CD14-positive monocyte (primary cell): ENCODE results near the gene PCGF1. TPM values are rescaled to one million over a fixed set of nuclear protein-coding genes. Genes with fewer than 3 reads are reported as not detected.

Experiments used
- DNase-seq, 3 donors: peaks; one replicate each; pipeline ENCODE4 v3.0.0-alpha.2; 2011 to 2022
- H2AFZ ChIP-seq: 2 replicates; pipeline ENCODE4 v1.6.0; 2012; ENCODE audit warnings: mild to moderate bottlenecking, low read depth, low read length, inconsistent platforms; ENCODE audit not compliant: insufficient read depth, poor library complexity, severe bottlenecking
- H3K27ac ChIP-seq, 2 donors: 1 replicate in 1 of 2; 2 replicates in 1 of 2; pipeline ENCODE4 v1.5.1; 2012 to 2013; ENCODE audit warnings: low read length in 2 of 2, control low read depth in 1 of 2, inconsistent platforms in 1 of 2, low read depth in 1 of 2, mild to moderate bottlenecking in 1 of 2
- H3K27me3 ChIP-seq, 2 donors: one replicate each; pipeline versions ENCODE4 v1.6.0 to v1.6.1; 2011 to 2013; ENCODE audit warnings: low read length in 2 of 2; ENCODE audit not compliant: control insufficient read depth in 2 of 2, insufficient read depth in 2 of 2
- H3K36me3 ChIP-seq, 2 donors: replicated peaks in 1 of 2; 1 replicate in 1 of 2; 2 replicates in 1 of 2; pipeline versions ENCODE4 v1.5.1 to v1.6.1; 2012 to 2013; ENCODE audit warnings: low read length in 2 of 2, control low read depth in 1 of 2, inconsistent platforms in 1 of 2, mild to moderate bottlenecking in 1 of 2; ENCODE audit not compliant: insufficient read depth in 2 of 2, control insufficient read depth in 1 of 2
- H3K4me1 ChIP-seq, 2 donors: 1 replicate in 1 of 2; 2 replicates in 1 of 2; pipeline versions ENCODE4 v1.5.1 to v1.6.1; 2012 to 2013; ENCODE audit warnings: low read length in 2 of 2, control low read depth in 1 of 2, inconsistent platforms in 1 of 2, mild to moderate bottlenecking in 1 of 2, moderate library complexity in 1 of 2; ENCODE audit not compliant: insufficient read depth in 2 of 2, control insufficient read depth in 1 of 2
- H3K4me2 ChIP-seq: replicated peaks from 2 replicates; pipeline ENCODE3; 2012; ENCODE audit warnings: low read length, moderate library complexity, mild to moderate bottlenecking; ENCODE audit not compliant: poor library complexity, severe bottlenecking; ENCODE audit errors: extremely low read depth
- H3K4me3 ChIP-seq, 3 experiments: fragments of 200-600 bp in 1 of 3; sonication (generic) in 1 of 3; replicated peaks in 1 of 3; 1 replicate in 2 of 3; 2 replicates in 1 of 3; pipeline ENCODE4 v1.5.1; 2011 to 2013; ENCODE audit warnings: low read length in 3 of 3, mild to moderate bottlenecking in 3 of 3, control low read depth in 2 of 3, low read depth in 2 of 3, inconsistent platforms in 1 of 3, moderate library complexity in 1 of 3
- H3K79me2 ChIP-seq: 2 replicates; pipeline ENCODE4 v1.6.0; 2012; ENCODE audit warnings: mild to moderate bottlenecking, control low read depth, inconsistent platforms, low read length, moderate library complexity; ENCODE audit not compliant: insufficient read depth
- H3K9ac ChIP-seq: 2 replicates; pipeline ENCODE4 v1.6.0; 2017; ENCODE audit warnings: low read length, mild to moderate bottlenecking; ENCODE audit not compliant: insufficient read depth, poor library complexity, severe bottlenecking
- H3K9me3 ChIP-seq, 2 donors: replicated peaks in 1 of 2; 1 replicate in 1 of 2; 2 replicates in 1 of 2; pipeline versions ENCODE4 v1.5.1 to v1.6.1; 2012 to 2013; ENCODE audit warnings: low read length in 2 of 2, control low read depth in 1 of 2; ENCODE audit not compliant: control insufficient read depth in 1 of 2, insufficient read depth in 1 of 2
- H4K20me1 ChIP-seq: 2 replicates; pipeline ENCODE4 v1.6.0; 2012; ENCODE audit warnings: mild to moderate bottlenecking, low read length, control low read depth, moderate library complexity; ENCODE audit not compliant: insufficient read depth
- H3K27ac Mint-ChIP-seq, 7 donors: one replicate each; pipeline ENCODE4 v1.8.0; 2020; ENCODE audit warnings: mild to moderate bottlenecking in 7 of 7, mixed read lengths in 7 of 7, moderate library complexity in 6 of 7, inconsistent platforms in 2 of 7
- H3K27me3 Mint-ChIP-seq, 3 donors: one replicate each; pipeline ENCODE4 v1.8.0; 2021 to 2022; ENCODE audit warnings: low read depth in 3 of 3, mild to moderate bottlenecking in 3 of 3, mixed read lengths in 3 of 3, moderate library complexity in 3 of 3, inconsistent platforms in 1 of 3
- H3K36me3 Mint-ChIP-seq, 2 donors: one replicate each; pipeline ENCODE4 v1.8.0; 2020; ENCODE audit warnings: mixed read lengths in 2 of 2, inconsistent platforms in 1 of 2, mild to moderate bottlenecking in 1 of 2
- H3K4me1 Mint-ChIP-seq: one replicate; pipeline ENCODE4 v1.8.0; 2020; ENCODE audit warnings: mild to moderate bottlenecking, mixed read lengths
- H3K4me3 Mint-ChIP-seq, 2 donors: one replicate each; pipeline ENCODE4 v1.8.0; 2020; ENCODE audit warnings: mild to moderate bottlenecking in 2 of 2, mixed read lengths in 2 of 2, moderate library complexity in 1 of 2
- H3K9me3 Mint-ChIP-seq, 7 donors: one replicate each; pipeline ENCODE4 v1.8.0; 2020 to 2022; ENCODE audit warnings: mixed read lengths in 7 of 7, mild to moderate bottlenecking in 6 of 7, moderate library complexity in 6 of 7, inconsistent platforms in 2 of 7
- WGBS: methylation state at CpG from one replicate; pipeline ENCODE4 v1.1.5; 2013; ENCODE audit warnings: missing lambda C conversion rate; ENCODE audit not compliant: insufficient coverage; 5-methylcytosine and 5-hydroxymethylcytosine counted together
- intact Hi-C, 2 donors: fragments of 100-400 bp; cut with micrococcal nuclease; formaldehyde crosslinking; loops; one replicate each; pipeline versions ENCODE4 v1.15.0 to v1.15.1; 2023
- polyA plus RNA-seq, 3 donors: library from polyadenylated mRNA; depleted of rRNA in 1 of 3; unstranded in 2 of 3; stranded (reverse) in 1 of 3; fragments of 300-500 nt in 2 of 3; fragments of >200 nt in 1 of 3; fragmentation: Illumina TruSeq in 2 of 3; gene quantifications; 1 replicate in 2 of 3; 2 replicates in 1 of 3; pipeline ENCODE4 v1.2.3, GENCODE V29; 2012 to 2021
- TF ChIP-seq, protein P1 (sequence below): fragments of 200-600 bp; IDR thresholded peaks from one replicate; pipeline ENCODE4 v1.8.0; 2022; ENCODE audit warnings: antibody characterized with exemption, mild to moderate bottlenecking

Gene PCGF1
- polyA plus RNA-seq, 3 donors: 18.0 to 30.5 (median 20.5) TPM

DNA sequence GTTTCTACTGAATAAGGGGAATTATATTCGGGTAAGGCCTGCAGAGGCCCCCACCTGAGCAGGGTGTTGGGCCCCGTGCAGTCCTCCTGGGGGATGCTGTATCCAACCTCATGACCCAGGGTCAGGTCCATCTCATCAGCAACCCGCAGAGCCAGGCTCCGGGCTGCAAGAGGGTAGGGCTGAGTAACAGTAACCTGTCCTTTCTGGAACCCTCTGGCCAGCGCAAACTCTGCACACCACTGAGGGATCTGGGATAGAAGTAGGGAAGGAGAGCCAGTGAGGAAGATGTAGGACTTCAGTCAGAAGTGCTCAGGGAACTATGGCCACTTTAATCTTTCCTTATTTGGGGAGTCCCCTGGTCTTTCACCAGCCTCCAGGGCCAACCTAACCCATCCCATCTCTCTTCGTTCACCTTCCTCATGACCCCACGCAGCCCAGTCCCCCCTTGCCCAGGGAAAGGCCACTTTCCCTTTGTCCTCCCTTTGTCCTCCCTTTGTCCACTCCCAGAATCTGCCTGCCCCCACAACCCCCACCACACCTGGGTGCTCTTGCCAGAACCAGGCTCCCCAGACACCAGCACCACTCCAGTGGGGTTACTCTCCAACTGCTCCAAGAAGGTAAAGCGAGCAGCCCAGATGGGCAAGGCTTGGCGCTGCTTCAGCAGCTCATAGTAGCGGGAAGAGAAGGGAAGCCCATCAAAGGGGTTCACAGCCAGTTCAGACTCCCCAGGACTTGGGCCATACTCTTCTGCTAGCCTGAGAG is 17.6 kb upstream of the PCGF1 start:
- Histone ChIP-seq H3K4me1 (peaks cover 16 to 29% of the 10 kb centered on the region in 2 donors), H3K4me2 (no peak overlapping the region), H3K9me3 (no peaks in the 10 kb centered on the region), H3K27ac (no peak overlapping the region), H3K4me3 (no peak overlapping the region), H3K9ac (no peak overlapping the region), H3K36me3 (peaks cover 17 to 25% of the 10 kb centered on the region in 2 donors), H4K20me1 (peaks cover 26% of the 10 kb centered on the region), H3K27me3 (peaks cover 0 to 9% of the 10 kb centered on the region in 2 donors), H2AFZ (no peak overlapping the region), H3K79me2 (peaks cover 25% of the 10 kb centered on the region)
- TF ChIP-seq, protein P1, sequence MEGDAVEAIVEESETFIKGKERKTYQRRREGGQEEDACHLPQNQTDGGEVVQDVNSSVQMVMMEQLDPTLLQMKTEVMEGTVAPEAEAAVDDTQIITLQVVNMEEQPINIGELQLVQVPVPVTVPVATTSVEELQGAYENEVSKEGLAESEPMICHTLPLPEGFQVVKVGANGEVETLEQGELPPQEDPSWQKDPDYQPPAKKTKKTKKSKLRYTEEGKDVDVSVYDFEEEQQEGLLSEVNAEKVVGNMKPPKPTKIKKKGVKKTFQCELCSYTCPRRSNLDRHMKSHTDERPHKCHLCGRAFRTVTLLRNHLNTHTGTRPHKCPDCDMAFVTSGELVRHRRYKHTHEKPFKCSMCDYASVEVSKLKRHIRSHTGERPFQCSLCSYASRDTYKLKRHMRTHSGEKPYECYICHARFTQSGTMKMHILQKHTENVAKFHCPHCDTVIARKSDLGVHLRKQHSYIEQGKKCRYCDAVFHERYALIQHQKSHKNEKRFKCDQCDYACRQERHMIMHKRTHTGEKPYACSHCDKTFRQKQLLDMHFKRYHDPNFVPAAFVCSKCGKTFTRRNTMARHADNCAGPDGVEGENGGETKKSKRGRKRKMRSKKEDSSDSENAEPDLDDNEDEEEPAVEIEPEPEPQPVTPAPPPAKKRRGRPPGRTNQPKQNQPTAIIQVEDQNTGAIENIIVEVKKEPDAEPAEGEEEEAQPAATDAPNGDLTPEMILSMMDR: no peak
- Mint-ChIP-seq H3K9me3 (peaks cover 0 to 10% (median 1%) of the 10 kb centered on the region in 7 donors), H3K27me3 (peaks cover 21 to 24% (median 23%) of the 10 kb centered on the region in 3 donors), H3K4me3 (no peak overlapping the region), H3K36me3 (peaks cover 24 to 37% of the 10 kb centered on the region in 2 donors), H3K27ac (no peak overlapping the region), H3K4me1 (peaks cover 26% of the 10 kb centered on the region)
- DNase-seq: no peak
- intact Hi-C loops: loop anchor here (5.0 kb wide), 2 partner anchors 43 to 68 kb away; partner anchors contain the start of genes INO80B (in 2 of the 2), WBP1 (in 2 of the 2), CCDC142 (in 1 of the 2) and TTC31 (in 1 of the 2)
- 100% methylated on average over 6 of the region's 10 CpGs for WGBS

DNA sequence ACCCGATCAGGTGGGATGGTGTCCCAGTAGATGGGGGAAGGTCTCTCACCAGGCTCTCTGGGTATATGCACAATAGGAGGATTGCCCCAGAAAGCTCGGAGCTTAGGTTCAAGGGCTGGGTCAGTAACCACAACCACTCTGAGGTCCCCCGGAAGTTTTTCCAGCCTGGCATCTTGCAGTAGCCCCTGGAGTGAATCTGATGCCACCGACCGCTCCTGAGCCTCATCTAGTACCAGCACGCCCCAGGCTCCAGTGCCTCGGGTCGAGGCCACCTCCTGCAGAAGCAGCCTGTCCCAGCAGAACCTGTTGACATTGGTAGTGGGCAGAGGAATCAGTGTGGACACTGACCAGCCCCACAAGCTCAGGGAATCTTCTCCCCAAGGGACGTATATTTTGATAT is 16.5 kb upstream of the PCGF1 start:
- Histone ChIP-seq H3K27me3 (peaks cover 9 to 20% of the 10 kb centered on the region in 2 donors), H3K4me2 (no peak overlapping the region), H3K9ac (no peak overlapping the region), H3K9me3 (peaks cover 0 to 6% of the 10 kb centered on the region in 2 donors), H3K4me1 (peaks cover 15 to 25% of the 10 kb centered on the region in 2 donors), H3K27ac (no peak overlapping the region), H4K20me1 (peaks cover 24% of the 10 kb centered on the region), H3K4me3 (no peak overlapping the region), H3K79me2 (peaks cover 15% of the 10 kb centered on the region), H2AFZ (no peak overlapping the region), H3K36me3 (peaks cover 17 to 25% of the 10 kb centered on the region in 2 donors)
- no peak for DNase-seq
- H3K27me3 Mint-ChIP-seq: peaks cover 32 to 35% (median 34%) of the 10 kb centered on the region in 3 donors
- H3K36me3 Mint-ChIP-seq: peaks cover 24 to 37% of the 10 kb centered on the region in 2 donors
- intact Hi-C loops: no loop called here
- WGBS: 91% methylated on average over 4 of the region's 9 CpGs
- TF ChIP-seq, protein P1: no peak
- H3K27ac Mint-ChIP-seq: no peak overlapping the region
- peaks cover 0 to 11% (median 1%) of the 10 kb centered on the region in 7 donors for H3K9me3 Mint-ChIP-seq
- no peak overlapping the region for H3K4me3 Mint-ChIP-seq
- H3K4me1 Mint-ChIP-seq: peaks cover 25% of the 10 kb centered on the region
